D341Med (cell line): ENCODE results near the gene ARHGAP32.

Experiments used
- DNase-seq: peaks from one replicate; pipeline ENCODE4 v3.0.0; 2012; ENCODE audit warnings: low spot score

Gene ARHGAP32

DNA sequence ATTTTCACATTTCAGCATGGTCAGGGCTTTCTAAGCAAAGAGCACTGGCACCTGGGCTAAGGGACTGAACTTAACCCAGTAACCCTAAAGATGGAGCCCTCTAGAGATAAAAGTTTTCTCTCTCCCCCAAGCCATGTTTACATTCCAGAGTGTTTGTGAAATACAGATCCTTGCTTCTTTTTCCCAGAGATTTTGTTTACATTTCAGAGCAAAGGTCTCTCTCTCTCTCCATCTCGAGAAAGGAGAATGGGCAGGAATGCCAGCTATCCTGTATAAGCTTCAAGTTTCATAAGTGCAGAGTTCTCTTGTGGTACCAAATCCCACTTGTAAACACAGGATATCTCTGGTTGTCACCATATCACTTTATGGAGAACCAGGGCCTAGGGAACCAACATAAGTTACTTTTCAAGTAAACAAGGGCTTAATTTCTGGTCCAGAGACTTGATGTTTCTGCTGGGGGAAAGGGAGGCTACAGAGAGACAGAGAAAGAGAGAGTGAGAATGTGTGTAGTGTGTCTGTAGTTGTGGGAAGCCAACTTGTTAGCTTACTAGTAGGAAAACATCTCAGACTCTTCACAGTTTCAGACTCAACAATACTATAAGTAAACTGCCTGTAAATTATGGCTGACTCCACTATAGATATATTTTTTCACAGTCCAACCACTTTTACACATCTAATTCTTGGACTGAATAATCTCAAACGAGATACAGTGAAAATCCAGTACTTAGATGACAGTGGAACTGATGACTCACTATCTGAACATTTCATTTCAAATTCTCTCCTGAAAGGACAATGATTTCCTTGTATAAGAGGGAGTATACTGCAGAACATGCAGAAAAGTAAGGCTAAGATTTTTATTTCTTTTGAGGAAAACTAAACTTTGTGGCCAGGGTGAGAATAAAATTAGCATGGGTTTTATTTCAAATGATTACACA is 76.2 kb downstream of the ARHGAP32 start:
- no peak for DNase-seq

GRCh38 chr11:129109701-129110100 is 82.4 kb downstream of the ARHGAP32 start:
- DNase-seq, result no peak

DNA sequence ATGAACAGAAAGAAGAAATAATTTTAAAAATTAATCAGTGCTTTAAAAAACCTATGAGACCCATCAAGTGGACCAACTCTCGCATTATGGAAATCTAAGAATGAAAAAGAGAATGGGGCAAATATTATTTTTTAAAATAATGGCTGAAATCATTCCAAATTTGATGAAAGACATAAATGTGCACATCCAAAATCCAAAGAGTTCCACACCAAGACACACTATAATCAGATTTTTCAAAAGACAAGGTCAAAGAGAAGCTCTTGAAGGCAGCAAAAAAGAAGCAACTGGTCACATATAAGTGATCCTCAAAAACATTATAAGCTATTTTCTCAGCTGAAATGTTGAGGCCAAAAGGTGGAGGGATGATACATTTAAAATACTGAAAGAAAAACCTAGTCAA is 85.3 kb downstream of the ARHGAP32 start:
- DNase-seq, result no peak

DNA sequence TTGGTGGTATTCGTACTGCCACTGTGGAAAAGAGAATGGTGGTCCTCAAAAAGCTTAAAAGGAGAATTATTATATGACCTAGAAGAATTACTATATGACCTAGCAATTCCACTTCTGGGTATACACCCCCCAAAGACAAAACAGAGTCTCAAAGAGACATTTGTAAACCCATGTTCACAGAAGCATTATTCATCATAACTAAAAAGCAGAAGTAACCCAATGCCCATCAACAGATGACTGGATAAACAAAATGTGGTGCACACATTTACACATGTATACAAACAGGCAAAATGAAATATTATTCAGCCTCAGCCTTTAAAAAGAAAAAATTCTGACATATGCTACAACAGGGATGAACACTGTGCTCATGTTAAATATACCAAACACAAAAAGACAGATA is 89.4 kb downstream of the ARHGAP32 start:
- DNase-seq, result no peak

DNA sequence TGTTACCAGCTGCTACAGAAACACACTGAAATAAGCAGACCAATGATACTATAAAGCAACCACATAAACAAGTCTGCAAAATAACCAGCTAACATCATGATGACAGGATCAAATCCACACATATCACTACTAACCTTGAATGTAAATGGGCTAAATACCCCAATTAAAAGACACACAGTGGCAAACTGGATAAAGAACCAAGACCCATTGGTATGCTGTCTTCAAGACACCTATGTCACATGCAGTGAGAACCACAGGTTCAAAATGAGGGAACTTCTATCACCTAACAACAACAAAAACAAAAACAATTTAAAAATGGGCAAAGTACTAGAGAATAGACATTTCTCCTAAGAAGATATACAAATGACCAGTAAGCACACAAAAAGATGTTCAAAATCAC is 89.9 kb downstream of the ARHGAP32 start:
- no peak for DNase-seq

- DNase-seq, result no peak
Measured at GRCh38 chr11:129093283-129093682, 98.8 kb downstream of the ARHGAP32 start.

DNA sequence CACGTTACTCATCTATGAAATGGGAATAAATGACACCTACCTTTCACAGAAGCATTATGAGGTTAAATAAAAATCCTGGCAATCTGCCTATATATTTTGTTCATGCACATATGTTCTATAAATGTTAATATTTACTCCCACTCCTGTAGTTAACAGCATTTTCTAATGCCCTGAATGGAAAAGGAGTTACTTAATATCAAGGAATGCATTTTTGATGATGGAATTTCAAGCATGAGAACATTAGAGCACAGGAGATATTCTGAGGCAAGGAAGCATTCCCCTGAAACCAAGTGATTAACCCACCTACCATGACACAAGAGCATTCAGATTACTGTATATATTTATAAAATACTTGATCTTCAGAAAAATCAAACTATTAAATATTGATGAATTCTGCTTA is 102.1 kb downstream of the ARHGAP32 start:
- DNase-seq, result no peak

- DNase-seq, result no peak
Measured at GRCh38 chr11:129089279-129089678, 102.8 kb downstream of the ARHGAP32 start.

GRCh38 chr11:129086976-129087375 is 105.1 kb downstream of the ARHGAP32 start:
- DNase-seq, result no peak

- no peak for DNase-seq
Measured at GRCh38 chr11:129077191-129077590, 114.9 kb downstream of the ARHGAP32 start.

DNA sequence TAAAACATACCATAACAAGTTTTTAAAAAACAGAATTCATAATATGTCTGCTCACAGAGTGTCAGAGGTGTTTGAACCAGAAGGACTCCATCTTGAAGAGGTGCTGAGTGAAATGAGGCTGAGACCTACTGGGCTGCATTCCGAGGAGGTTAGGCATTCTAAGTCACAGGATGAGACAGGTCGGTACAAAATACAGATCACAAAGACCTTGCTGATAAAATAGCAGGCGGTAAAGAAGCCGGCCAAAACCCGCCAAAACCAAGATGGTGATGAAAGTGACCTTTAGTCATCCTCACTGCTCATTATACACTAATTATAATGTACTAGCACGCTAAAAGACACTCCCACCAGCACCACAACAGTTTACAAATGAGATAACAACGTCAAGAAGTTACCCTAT is 116.4 kb downstream of the ARHGAP32 start:
- no peak for DNase-seq

DNA sequence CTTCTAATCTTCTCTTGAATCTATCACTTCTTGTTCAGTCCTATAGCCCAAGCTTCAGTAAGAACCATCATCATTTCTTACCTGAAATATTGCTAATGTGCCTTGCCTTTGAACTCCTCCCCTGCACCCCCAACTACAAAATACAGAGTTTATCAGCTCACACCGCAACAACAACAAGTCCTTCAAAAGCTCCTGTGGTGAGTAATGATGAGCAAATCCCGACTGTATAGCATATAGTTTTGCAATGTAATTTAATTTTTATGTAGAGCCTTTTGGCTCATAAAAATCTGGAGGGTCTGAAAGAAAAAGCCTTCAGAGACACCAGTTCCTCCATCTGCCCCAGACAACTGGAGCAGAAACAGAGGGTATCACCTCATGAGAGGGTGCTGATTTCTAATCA is 124.7 kb downstream of the ARHGAP32 start:
- DNase-seq, result no peak

DNA sequence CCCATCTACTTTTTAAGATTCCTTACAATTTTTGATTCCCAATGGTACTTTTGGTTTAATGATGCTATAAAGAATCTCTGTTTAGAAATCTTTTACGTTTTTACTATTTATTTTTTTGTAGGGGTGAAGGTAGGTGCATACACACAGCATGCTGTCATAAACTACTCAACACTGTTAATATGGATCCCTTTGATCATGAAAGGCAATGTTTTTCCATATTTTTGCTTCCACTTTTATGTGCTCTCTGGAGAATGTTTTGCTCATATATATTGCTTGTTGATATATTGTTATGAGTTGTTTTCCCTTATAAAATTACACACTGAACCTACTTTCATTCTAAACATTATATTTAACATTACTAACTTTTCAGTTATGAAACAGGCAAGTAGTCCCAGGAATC is 125.9 kb downstream of the ARHGAP32 start:
- DNase-seq, result no peak

GRCh38 chr11:129063118-129063517 is 129.0 kb downstream of the ARHGAP32 start:
- no peak for DNase-seq

DNA sequence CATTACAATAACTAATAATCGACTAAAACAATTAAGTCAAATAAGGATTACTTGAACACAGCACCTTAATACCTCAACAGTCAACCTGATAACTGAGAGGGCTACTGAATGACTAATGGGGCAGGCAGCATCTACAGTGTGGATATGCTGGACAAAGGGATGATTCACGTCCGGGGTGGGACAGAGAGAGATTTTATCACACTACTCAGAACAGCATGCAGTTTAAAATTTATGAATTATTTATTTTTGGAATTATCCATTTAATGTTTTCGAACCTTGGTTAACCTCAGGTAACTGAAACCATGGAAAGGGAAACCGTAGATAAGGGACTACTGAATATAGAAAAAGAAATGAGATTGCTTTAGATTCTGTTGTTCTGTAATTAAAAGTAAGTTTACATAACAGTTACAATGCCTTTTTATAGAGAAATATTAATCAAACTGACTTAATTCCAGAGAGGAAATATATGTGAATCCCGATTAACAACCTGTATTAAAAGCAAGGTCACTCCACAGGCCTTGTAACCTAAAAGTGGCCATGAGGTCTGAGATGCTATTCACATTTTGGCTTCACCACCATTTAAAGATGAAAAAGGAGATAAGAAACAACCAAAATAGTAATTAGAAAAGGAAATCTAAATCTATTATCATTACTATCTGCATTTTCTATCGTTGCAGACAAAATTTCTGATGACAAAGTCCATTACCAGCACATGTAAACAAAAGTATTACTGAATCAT is 130.5 kb downstream of the ARHGAP32 start:
- DNase-seq, result no peak

DNA sequence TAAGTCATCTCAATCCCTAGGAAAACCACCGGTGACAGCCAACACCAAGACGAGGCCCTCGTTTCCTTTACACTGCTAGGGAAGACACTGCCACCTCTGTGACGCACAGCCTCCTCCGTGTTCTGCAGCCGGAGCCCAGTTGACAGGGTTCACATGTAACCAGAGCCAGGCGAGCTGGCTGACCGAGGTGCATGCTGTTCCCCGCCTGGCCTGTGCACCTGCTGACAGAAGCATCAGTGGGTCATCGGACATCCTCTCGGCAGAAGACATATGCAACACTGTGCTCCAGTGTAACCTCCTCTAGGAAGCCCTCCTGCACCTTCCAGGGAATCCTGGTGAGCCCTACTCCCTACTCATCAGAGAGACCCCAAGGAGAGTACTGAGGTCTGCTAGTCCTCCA is 135.2 kb downstream of the ARHGAP32 start:
- DNase-seq, result no peak

DNA sequence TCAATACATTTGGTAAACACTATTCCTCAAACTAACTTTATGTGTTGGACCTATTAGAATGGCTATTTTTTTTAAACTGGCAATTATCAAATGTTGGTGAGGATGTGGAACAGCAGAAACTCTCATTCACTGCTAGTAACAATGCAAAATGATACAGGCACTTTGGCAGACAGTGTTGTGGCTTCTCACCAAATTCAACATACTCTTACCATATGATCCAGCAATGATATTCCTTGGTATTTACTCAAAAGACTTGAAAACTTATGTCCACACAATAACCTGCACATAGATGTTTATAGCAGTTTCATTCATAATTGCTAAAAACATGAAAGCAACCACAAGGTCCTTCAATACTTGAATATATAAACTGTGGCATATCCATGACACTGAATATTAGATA is 136.9 kb downstream of the ARHGAP32 start:
- DNase-seq, result no peak

DNA sequence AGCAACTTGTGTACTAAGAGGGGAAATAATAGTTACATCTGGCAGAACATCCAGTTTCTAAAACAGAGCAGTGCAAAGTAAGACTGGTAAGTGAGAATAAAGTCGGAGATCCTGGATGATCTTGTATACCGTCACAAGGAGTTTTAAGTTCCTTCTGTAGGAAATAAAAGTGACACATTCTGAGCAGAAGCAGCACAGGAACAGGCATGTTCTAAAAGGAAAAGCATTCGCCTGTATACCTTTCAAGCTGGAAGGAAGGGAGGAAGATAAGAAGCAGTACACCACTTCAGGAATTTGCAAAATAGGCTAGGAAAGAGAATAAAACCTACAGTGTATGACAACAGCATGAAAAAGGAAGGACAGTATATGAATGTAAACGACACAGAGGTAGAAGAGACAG is 143.2 kb downstream of the ARHGAP32 start:
- no peak for DNase-seq

GRCh38 chr11:129045150-129045549 is 147.0 kb downstream of the ARHGAP32 start:
- no peak for DNase-seq

- DNase-seq, result no peak
Measured at GRCh38 chr11:129042503-129042902, 149.6 kb downstream of the ARHGAP32 start.

DNA sequence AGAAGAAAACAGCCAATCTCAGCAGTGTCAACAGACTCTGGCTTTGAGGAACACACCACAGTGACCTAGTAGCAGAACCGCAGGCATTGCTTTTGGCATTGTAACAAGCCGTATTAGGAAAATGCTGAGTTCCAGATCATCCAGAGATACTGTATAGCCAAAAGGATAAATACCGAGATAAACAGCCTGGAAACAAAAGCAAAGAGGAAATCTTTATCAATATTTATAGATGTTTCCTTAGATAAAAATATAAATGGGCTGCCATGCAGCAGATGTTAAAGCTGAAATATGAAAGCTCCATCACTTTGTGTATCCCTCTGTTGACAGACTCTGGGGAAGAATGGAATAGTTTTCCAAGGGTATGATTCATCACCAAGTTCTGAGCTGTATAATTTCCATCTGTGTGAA is 150.5 kb downstream of the ARHGAP32 start:
- no peak for DNase-seq

GRCh38 chr11:129040934-129041333 is 151.2 kb downstream of the ARHGAP32 start:
- DNase-seq, result no peak

GRCh38 chr11:129035244-129035643 is 156.9 kb downstream of the ARHGAP32 start:
- DNase-seq, result no peak
